Measurements from ENCODE around the gene HPSE. TPM values are rescaled to one million over a fixed set of nuclear protein-coding genes. Genes with fewer than 3 reads are reported as not detected.

Gene HPSE
- total and polyA plus RNA-seq, 2 of the 13 experiments (the other 11 are each of a cell fraction or from before 2014, with no cell fraction given) = not detected

GRCh38 chr4:83267121-83267829 lies 67.4 kb downstream of the HPSE start:
- ATAC-seq = no peak

GRCh38 chr4:83266689-83267088 lies 68.0 kb downstream of the HPSE start:
- 100% methylated on average over 1 of the region's 1 CpG for WGBS (ENCODE audit: low lambda C conversion rate)
- intact Hi-C loops (cut with micrococcal nuclease; ENCODE audit: unreplicated experiment) = no loop called here
- POLR2A ChIA-PET = interaction anchor here (1.4 kb wide), 1 partner anchor 18 kb away, joined by 3 read pairs; the partner anchor contains the start of gene COQ2
- no TSS peak for BruUV-seq (replicated peaks)
- no peak overlapping the region for H3K4me3 ChIP-seq (replicated peaks in 1 of 3; ENCODE audit: insufficient read depth in 1 of 3, low read depth in 2 of 3, low read length in 3 of 3)
- H3K36me3 ChIP-seq (replicated peaks in 1 of 2; ENCODE audit: control insufficient read depth in 1 of 2, insufficient read depth in 2 of 2, low read length in 2 of 2) = peaks cover 4 to 44% of the 10 kb centered on the region in 2 experiments
- no peak overlapping the region for H3K4me2 ChIP-seq (ENCODE audit: low read depth, low read length)
- no peaks in the 10 kb centered on the region for H3K9me3 ChIP-seq (ENCODE audit: low read length)
- H3K27ac ChIP-seq (ENCODE audit: extremely low read length, insufficient read depth, low read length) = no peak overlapping the region
- no peaks in the 10 kb centered on the region for H4K20me1 ChIP-seq (ENCODE audit: insufficient read depth, low read length)
- no peaks in the 10 kb centered on the region for H3K79me2 ChIP-seq (ENCODE audit: insufficient read depth, low read length)
- H3K27me3 ChIP-seq (ENCODE audit: control insufficient read depth in 1 of 2, insufficient read depth in 2 of 2, low read length in 2 of 2) = no peaks in the 10 kb centered on the region
- CTCF ChIA-PET (ENCODE audit: low intra/inter-chr PET ratio, low total read pairs) = no interaction called here
- FAIRE-seq (no peak), DNase-seq (ENCODE audit: low spot score) (no peak), ATAC-seq (no peak)
- H3K9ac ChIP-seq (ENCODE audit: insufficient read depth, low read depth, low read length) = no peak overlapping the region
- no peaks in the 10 kb centered on the region for H3K4me1 ChIP-seq (ENCODE audit: insufficient read depth, low read length)
- no peak overlapping the region for H2AFZ ChIP-seq (ENCODE audit: low read length)
- in situ Hi-C loops (cut with HindIII; ENCODE audit: extremely low pct_ligation_motif_present, low pct_unique_long_range_greater_than_20kb) = no loop called here
- TF ChIP-seq THAP8 (CRISPR knock-in tag; IDR thresholded peaks at IDR 0.05; ENCODE audit: borderline replicate concordance) (no peak), SETDB1 (CRISPR knock-in tag; IDR thresholded peaks at IDR 0.05; ENCODE audit: borderline replicate concordance) (no peak), ARNT2 (CRISPR knock-in tag; IDR thresholded peaks at IDR 0.05; ENCODE audit: low read depth) (no peak), NRL (CRISPR knock-in tag; IDR thresholded peaks at IDR 0.05; ENCODE audit: borderline replicate concordance) (no peak), GRHL1 (CRISPR knock-in tag; conservative IDR thresholded peaks at IDR 0.05) (no peak)

More at GRCh38 chr4:83267121-83267829, 67.4 kb downstream of the HPSE start:
- TF ChIP-seq THAP8 (CRISPR knock-in tag; IDR thresholded peaks at IDR 0.05; ENCODE audit: borderline replicate concordance) = no peak
- DNase-seq (ENCODE audit: low spot score) (no peak), FAIRE-seq (no peak)
- no peak overlapping the region for H3K9ac ChIP-seq (ENCODE audit: insufficient read depth, low read depth, low read length)
- no peaks in the 10 kb centered on the region for H4K20me1 ChIP-seq (ENCODE audit: insufficient read depth, low read length)
- H3K27me3 ChIP-seq (ENCODE audit: control insufficient read depth in 1 of 2, insufficient read depth in 2 of 2, low read length in 2 of 2) = no peaks in the 10 kb centered on the region
- H3K4me2 ChIP-seq (ENCODE audit: low read depth, low read length) = no peak overlapping the region
- BruUV-seq (replicated peaks) = no TSS peak
- intact Hi-C loops (cut with micrococcal nuclease; ENCODE audit: unreplicated experiment) (no loop called here), in situ Hi-C loops (cut with HindIII; ENCODE audit: extremely low pct_ligation_motif_present, low pct_unique_long_range_greater_than_20kb) (no loop called here)
- WGBS (ENCODE audit: low lambda C conversion rate) = 85% methylated on average over 7 of the region's 7 CpGs
- no peaks in the 10 kb centered on the region for H3K9me3 ChIP-seq (ENCODE audit: low read length)
- H3K27ac ChIP-seq (ENCODE audit: extremely low read length, insufficient read depth, low read length) = no peak overlapping the region
- no peaks in the 10 kb centered on the region for H3K4me1 ChIP-seq (ENCODE audit: insufficient read depth, low read length)
- ChIA-PET CTCF (ENCODE audit: low intra/inter-chr PET ratio, low total read pairs) (no interaction called here), POLR2A (interaction anchor here (1.4 kb wide), 1 partner anchor 17 kb away, joined by 3 read pairs; the partner anchor contains the start of gene COQ2)
- no peaks in the 10 kb centered on the region for H3K79me2 ChIP-seq (ENCODE audit: insufficient read depth, low read length)
- H2AFZ ChIP-seq (ENCODE audit: low read length) = no peak overlapping the region
- peaks cover 2 to 47% of the 10 kb centered on the region in 2 experiments; a peak in 4 of 5 replicates for H3K36me3 ChIP-seq (replicated peaks in 1 of 2; ENCODE audit: control insufficient read depth in 1 of 2, insufficient read depth in 2 of 2, low read length in 2 of 2)
- H3K4me3 ChIP-seq (replicated peaks in 1 of 3; ENCODE audit: insufficient read depth in 1 of 3, low read depth in 2 of 3, low read length in 3 of 3) = no peak overlapping the region

Data from HepG2 (cell line).